MCF 10A (cell line): ENCODE results near the gene PTPRE. TPM values are rescaled to one million over a fixed set of nuclear protein-coding genes. Genes with fewer than 3 reads are reported as not detected.
"Not testable (repeated sequence)": the region's sequence is repeated elsewhere in the genome, so short reads cannot be mapped to it uniquely, and the experiment has no call there.

Source experiments
- BruUV-seq: library from RNA; stranded (reverse); fragments of 400-500 nt; replicated peaks from 2 replicates; lab custom pipeline; 2021; lab: Mats Ljungman, UMichigan
- CTCF ChIA-PET: fragments of 300-600 bp; sonication (Branson Sonifier 250); formaldehyde crosslinking; extraction: SDS; loops from one replicate; lab custom pipeline; 2021; ENCODE audit warnings: antibody characterized with exemption, inconsistent platforms; lab: Yijun Ruan, JAX
- POLR2A ChIA-PET: fragments of 300-600, 350-650 bp; sonication (Branson Sonifier 250); formaldehyde crosslinking; extraction: SDS; loops from one replicate; lab custom pipeline; 2020; ENCODE audit warnings: antibody characterized with exemption, inconsistent platforms; lab: Yijun Ruan, JAX
- DNase-seq: peaks from one replicate; pipeline ENCODE4 v3.0.0-alpha.2; 2018; ENCODE audit not compliant: unreplicated experiment
- H3K27ac Mint-ChIP-seq: one replicate; pipeline ENCODE4 v1.8.0; 2022; ENCODE audit warnings: mild to moderate bottlenecking, low read depth, mixed read lengths; ENCODE audit not compliant: unreplicated experiment
- H3K27me3 Mint-ChIP-seq: one replicate; pipeline ENCODE4 v1.8.0; 2022; ENCODE audit warnings: mixed read lengths; ENCODE audit not compliant: insufficient read depth, unreplicated experiment
- H3K36me3 Mint-ChIP-seq: one replicate; pipeline ENCODE4 v1.8.0; 2022; ENCODE audit warnings: mild to moderate bottlenecking, moderate library complexity, mixed read lengths; ENCODE audit not compliant: insufficient read depth, unreplicated experiment
- H3K4me1 Mint-ChIP-seq: one replicate; pipeline ENCODE4 v1.8.0; 2022; ENCODE audit warnings: mixed read lengths; ENCODE audit not compliant: insufficient read depth, unreplicated experiment
- H3K4me3 Mint-ChIP-seq: one replicate; pipeline ENCODE4 v1.8.0; 2022; ENCODE audit warnings: mild to moderate bottlenecking, moderate library complexity, mixed read lengths; ENCODE audit not compliant: unreplicated experiment
- H3K9me3 Mint-ChIP-seq: one replicate; pipeline ENCODE4 v1.8.0; 2022; ENCODE audit warnings: mixed read lengths; ENCODE audit not compliant: unreplicated experiment
- CTCF ChIP-seq: fragments of 200-600 bp; IDR thresholded peaks from one replicate; pipeline ENCODE4 v1.8.0; 2022; ENCODE audit warnings: antibody characterized with exemption, mild to moderate bottlenecking; ENCODE audit not compliant: unreplicated experiment
- intact Hi-C: fragments of 100-400 bp; cut with micrococcal nuclease; formaldehyde crosslinking; loops from 2 replicates; pipeline ENCODE4 v1.14.1; 2022
- total RNA-seq: library from RNA; stranded (reverse); gene quantifications from 2 replicates; pipeline ENCODE4 v1.2.3, GENCODE V29; 2022

PTPRE gene
- total RNA-seq, 1 experiment from 2014 or later: 34.6 TPM

- Mint-ChIP-seq H3K4me3 (no peak overlapping the region), H3K4me1 (no peaks in the 10 kb centered on the region), H3K27ac (no peak overlapping the region), H3K9me3 (no peaks in the 10 kb centered on the region), H3K27me3 (no peaks in the 10 kb centered on the region), H3K36me3 (no peaks in the 10 kb centered on the region)
- DNase-seq: no peak
- CTCF ChIA-PET: no interaction called here
- BruUV-seq: no TSS peak
- POLR2A ChIA-PET: interaction anchor here (1.5 kb wide), 1 partner anchor 31 kb away, joined by 4 read pairs; no protein-coding TSS in a partner anchor
- no peak for TF ChIP-seq CTCF
- intact Hi-C loops: no loop called here
Observed at GRCh38 chr10:128091636-128092210, 184.8 kb downstream of the PTPRE start.

GRCh38 chr10:128092454-128092853 lies 185.6 kb downstream of the PTPRE start:
- no peaks in the 10 kb centered on the region for H3K36me3 Mint-ChIP-seq

GRCh38 chr10:128094596-128094995 lies 187.7 kb downstream of the PTPRE start:
- DNase-seq, H3K9me3 Mint-ChIP-seq, intact Hi-C loops, POLR2A ChIA-PET, H3K4me1 Mint-ChIP-seq, H3K27ac Mint-ChIP-seq, H3K4me3 Mint-ChIP-seq, H3K27me3 Mint-ChIP-seq, BruUV-seq, H3K36me3 Mint-ChIP-seq: not testable (repeated sequence)
- CTCF ChIA-PET: interaction anchor here (1.2 kb wide), 1 partner anchor 55 kb away, joined by 3 read pairs; no protein-coding TSS in a partner anchor

More at GRCh38 chr10:128092454-128092853, 185.6 kb downstream of the PTPRE start:
- Mint-ChIP-seq H3K4me3 (no peak overlapping the region), H3K27ac (no peak overlapping the region), H3K27me3 (no peaks in the 10 kb centered on the region), H3K4me1 (no peaks in the 10 kb centered on the region), H3K9me3 (no peaks in the 10 kb centered on the region)
- ChIA-PET POLR2A (interaction anchor here (1.5 kb wide), 1 partner anchor 30 kb away, joined by 4 read pairs; no protein-coding TSS in a partner anchor), CTCF (no interaction called here)
- no peak for DNase-seq
- no TSS peak for BruUV-seq
- TF ChIP-seq CTCF: no peak
- intact Hi-C loops: no loop called here

GRCh38 chr10:128095027-128095752 lies 188.3 kb downstream of the PTPRE start:
- no TSS peak for BruUV-seq
- DNase-seq: no peak
- Mint-ChIP-seq H3K4me3 (no peak overlapping the region), H3K9me3 (no peaks in the 10 kb centered on the region), H3K36me3 (peaks cover 6% of the 10 kb centered on the region), H3K4me1 (peaks cover 6% of the 10 kb centered on the region), H3K27ac (no peak overlapping the region), H3K27me3 (no peaks in the 10 kb centered on the region)
- intact Hi-C loops: no loop called here
- POLR2A ChIA-PET: no interaction called here
- CTCF ChIA-PET: interaction anchor here (0.7 to 1.2 kb wide), 2 partner anchors 15 to 54 kb away, joined by 3 read pairs; no protein-coding TSS in a partner anchor
- TF ChIP-seq CTCF: no peak
